K562 (cell line): Measurements from ENCODE around the gene PLAAT3. TPM values are rescaled to one million over a fixed set of nuclear protein-coding genes. Genes with fewer than 3 reads are reported as not detected.
A peak's percentile ranks its signal among the peaks of the same experiment; 100 is the strongest.
"Not testable (repeated sequence)": the region's sequence is repeated elsewhere in the genome, so short reads cannot be mapped to it uniquely, and the experiment has no call there.

Experiments
- ATAC-seq: fragments of 200-7000 bp; cut with Tn5 transposase; 3 replicates; pipeline ENCODE4 v1.9.1; 2020; ENCODE audit warnings: moderate library complexity
- BruUV-seq: library from RNA; stranded (reverse); fragments of 400-500 nt; replicated peaks from 2 replicates; lab custom pipeline; 2021; lab: Mats Ljungman, UMichigan
- CTCF ChIA-PET: fragments of 300-600 bp; formaldehyde crosslinking; extraction: SDS; loops from one replicate; lab custom pipeline; 2021; ENCODE audit warnings: low intra/inter-chr PET ratio; lab: Yijun Ruan, JAX
- POLR2A ChIA-PET: fragments of 300-600, 350-650 bp; sonication (Branson Sonifier 250); formaldehyde crosslinking; extraction: SDS; loops from one replicate; lab custom pipeline; 2021; ENCODE audit warnings: antibody characterized with exemption, inconsistent platforms; lab: Yijun Ruan, JAX
- DNase-seq, 4 experiments: peaks; one replicate each; pipeline versions ENCODE4 v3.0.0 to v3.0.0-alpha.2; 2011 to 2018; ENCODE audit warnings: low spot score in 3 of 4, mixed read lengths in 3 of 4; ENCODE audit errors: extremely low read depth in 1 of 4
- FAIRE-seq: peaks from 2 replicates; lab custom pipeline; 2011; peaks lifted over from hg19 to GRCh38; lab: Jason Lieb, UNC
- H2AFZ ChIP-seq: 2 replicates; pipeline ENCODE4 v1.6.0; 2011; ENCODE audit warnings: low read depth, low read length, control low read depth, inconsistent platforms
- H3K27ac ChIP-seq: fragments of 200-600 bp; 3 replicates; pipeline ENCODE4 v1.8.0; 2011; ENCODE audit warnings: low read depth, mild to moderate bottlenecking, control low read depth, inconsistent platforms, low read length, moderate library complexity, mixed read lengths; ENCODE audit errors: extremely low read depth
- H3K27me3 ChIP-seq, 2 experiments: fragments of 300-600 bp in 1 of 2; 2 replicates in 1 of 2; 3 replicates in 1 of 2; pipeline versions ENCODE4 v1.6.0 to v1.8.0; 2011; ENCODE audit warnings: inconsistent platforms in 2 of 2, low read length in 2 of 2, mild to moderate bottlenecking in 1 of 2, mixed read lengths in 1 of 2, moderate library complexity in 1 of 2; ENCODE audit not compliant: control insufficient read depth in 2 of 2, insufficient read depth in 2 of 2
- H3K36me3 ChIP-seq: fragments of 300-600 bp; 3 replicates; pipeline ENCODE4 v1.8.0; 2011; ENCODE audit warnings: mild to moderate bottlenecking, low read length, inconsistent platforms; ENCODE audit not compliant: control insufficient read depth, insufficient read depth
- H3K4me1 ChIP-seq, 2 experiments: fragments of 200-600 bp in 1 of 2; replicated peaks in 1 of 2; 2 replicates in 1 of 2; 3 replicates in 1 of 2; pipeline versions ENCODE4 v1.5.1 to v1.8.0; 2011; ENCODE audit warnings: inconsistent platforms in 2 of 2, low read length in 2 of 2, mild to moderate bottlenecking in 1 of 2, mixed read lengths in 1 of 2, moderate library complexity in 1 of 2; ENCODE audit not compliant: control insufficient read depth in 2 of 2, insufficient read depth in 2 of 2
- H3K4me2 ChIP-seq: 2 replicates; pipeline ENCODE4 v1.6.1; 2011; ENCODE audit warnings: low read length, control low read depth, inconsistent platforms, mixed read lengths; ENCODE audit not compliant: insufficient read depth
- H3K4me3 ChIP-seq: fragments of 200-600 bp; sonication (generic), shearing (Covaris generic); 2 replicates; pipeline ENCODE4 v1.5.1; 2016; ENCODE audit warnings: control low read depth, inconsistent platforms
- H3K79me2 ChIP-seq: fragments of 200-600 bp; 3 replicates; pipeline ENCODE4 v1.8.0; 2011; ENCODE audit warnings: low read length, inconsistent platforms; ENCODE audit not compliant: control insufficient read depth, insufficient read depth
- H3K9ac ChIP-seq, 2 experiments: 2 replicates each; pipeline versions ENCODE4 v1.6.0 to v1.6.1; 2011; ENCODE audit warnings: low read depth in 2 of 2, low read length in 2 of 2, control low read depth in 1 of 2, inconsistent platforms in 1 of 2, mild to moderate bottlenecking in 1 of 2, mixed read lengths in 1 of 2; ENCODE audit not compliant: insufficient read depth in 1 of 2
- H3K9me1 ChIP-seq: one replicate; pipeline ENCODE4 v1.6.0; 2011; ENCODE audit warnings: inconsistent platforms, mild to moderate bottlenecking, low read length, moderate library complexity; ENCODE audit not compliant: control insufficient read depth, insufficient read depth
- H3K9me3 ChIP-seq: replicated peaks from 2 replicates; pipeline ENCODE4 v1.5.1; 2011; ENCODE audit warnings: low read depth, low read length, inconsistent platforms; ENCODE audit not compliant: control insufficient read depth, insufficient read depth
- H4K20me1 ChIP-seq: replicated peaks from 2 replicates; pipeline ENCODE4 v1.6.1; 2011; ENCODE audit warnings: low read length, inconsistent platforms, mixed read lengths; ENCODE audit not compliant: control insufficient read depth, insufficient read depth
- CHD4 ChIP-seq: fragments of 200-600 bp; sonication (generic); IDR thresholded peaks from 3 replicates; pipeline ENCODE4 v1.6.1; 2012; ENCODE audit warnings: low read depth, mild to moderate bottlenecking, mixed read lengths, low read length, inconsistent platforms; ENCODE audit not compliant: insufficient read depth, insufficient replicate concordance, poor library complexity, severe bottlenecking
- TFE3 ChIP-seq: fragments of 450-650 bp; formaldehyde crosslinking; IDR thresholded peaks from 2 replicates; pipeline ENCODE4 v1.4.0; 2020; ENCODE audit warnings: mild to moderate bottlenecking, mixed read lengths
- TGIF2 ChIP-seq: sonication (generic); formaldehyde crosslinking; IDR thresholded peaks from 2 replicates; pipeline ENCODE4 v1.8.1; 2022; ENCODE audit warnings: mild to moderate bottlenecking, missing genetic modification reagents, moderate library complexity
- ZNF184 ChIP-seq: sonication (generic); formaldehyde crosslinking; IDR thresholded peaks from 2 replicates; pipeline ENCODE4 v1.5.0; 2020; ENCODE audit warnings: missing genetic modification reagents
- WGBS: fragments of 100-300 bp; shearing (Covaris generic); methylation state at CpG from one replicate; pipeline ENCODE4 v1.1.6; 2016; ENCODE audit warnings: low coverage, mixed read lengths; ENCODE audit not compliant: insufficient coverage; ENCODE audit errors: missing lambda C conversion rate; 5-methylcytosine and 5-hydroxymethylcytosine counted together
- in situ Hi-C: fragments of 300-500 bp; cut with MboI; formaldehyde crosslinking; loops from 4 replicates; pipeline ENCODE4 v1.15.0; 2018; ENCODE audit warnings: inconsistent platforms, mixed read lengths
- intact Hi-C: fragments of 100-400 bp; cut with micrococcal nuclease; formaldehyde crosslinking; loops from 2 replicates; pipeline ENCODE4 v1.14.2; 2022
- polyA plus RNA-seq, 8 experiments: library from polyadenylated mRNA; depleted of rRNA in 4 of 8; stranded (reverse) in 5 of 8; unstranded in 3 of 8; fragments of >200 nt; fragmentation: Nextera tagmentation in 2 of 8; fragmentation: Illumina TruSeq in 1 of 8; extraction: Ambion mirVana in 2 of 8; extraction: Trizol in 1 of 8; gene quantifications; 2 replicates each; pipeline versions ENCODE4 v1.2.1 to v1.2.3, GENCODE V29; 2011 to 2014; ENCODE audit warnings: inconsistent platforms in 1 of 8, missing spikeins in 1 of 8
- total RNA-seq, 7 experiments: library from RNA; depleted of rRNA in 6 of 7; stranded (reverse); fragments of >200 nt in 6 of 7; fragmentation: Illumina TruSeq in 2 of 7; extraction: Trizol in 2 of 7; gene quantifications; 2 replicates each; pipeline versions ENCODE4 v1.2.1 to v1.2.3, GENCODE V29; 2011 to 2021; ENCODE audit warnings: low replicate concordance in 1 of 7

Gene PLAAT3
- total and polyA plus RNA-seq, 9 of the 15 experiments (the other 6 are each of a cell fraction or from before 2014, with no cell fraction given): 0.80 to 2.7 (median 1.4) TPM

GRCh38 chr11:63621071-63621470, 6.8 kb upstream of the PLAAT3 start:
- Histone ChIP-seq H2AFZ (no peak overlapping the region), H3K9ac (peak overlapping the region in 1 of 2 experiments; percentile 7; a peak in 1 of 4 replicates), H3K9me1 (no peaks in the 10 kb centered on the region), H3K4me1 (peaks cover 9 to 10% of the 10 kb centered on the region in 2 experiments; a peak in 3 of 5 replicates), H3K27me3 (no peaks in the 10 kb centered on the region), H3K4me2 (no peak overlapping the region), H3K36me3 (no peaks in the 10 kb centered on the region), H3K27ac (no peak overlapping the region), H3K4me3 (no peak overlapping the region), H3K9me3 (no peaks in the 10 kb centered on the region), H3K79me2 (no peaks in the 10 kb centered on the region), H4K20me1 (no peaks in the 10 kb centered on the region)
- DNase-seq (no peak), FAIRE-seq (no peak), ATAC-seq (no peak)
- ChIA-PET POLR2A (no interaction called here), CTCF (interaction anchor here (0.7 kb wide), 1 partner anchor 141 kb away, joined by 4 read pairs; no protein-coding TSS in a partner anchor)
- BruUV-seq: no TSS peak
- in situ Hi-C loops: no loop called here
- WGBS: 30% methylated on average over 1 of the region's 1 CpG
- TF ChIP-seq CHD4 (no peak), ZNF184 (CRISPR knock-in tag) (0 out of 2 replicates have a peak, but pooled peaks have one; percentile 50)
- intact Hi-C loops: no loop called here

- H3K9me1 ChIP-seq: no peaks in the 10 kb centered on the region
- H3K9ac ChIP-seq: no peak overlapping the region
- no peaks in the 10 kb centered on the region for H4K20me1 ChIP-seq
- ChIA-PET CTCF (no interaction called here), POLR2A (interaction anchor here (1.2 kb wide), 1 partner anchor 8 kb away, joined by 3 read pairs; no protein-coding TSS in a partner anchor)
- peaks cover 4 to 6% of the 10 kb centered on the region in 2 experiments; a peak in 3 of 5 replicates for H3K4me1 ChIP-seq
- no peak for ATAC-seq
- no peak for DNase-seq
- no peak for TF ChIP-seq TGIF2
- peak; percentile 40; the same call in 1 of the 2 replicates for TF ChIP-seq TFE3 (CRISPR knock-in tag)
- 9% methylated on average over 6 of the region's 6 CpGs for WGBS
- no peak overlapping the region for H3K4me3 ChIP-seq
- H2AFZ ChIP-seq: no peak overlapping the region
- intact Hi-C loops: no loop called here
- H3K9me3 ChIP-seq: no peaks in the 10 kb centered on the region
- no peaks in the 10 kb centered on the region for H3K79me2 ChIP-seq
- no peak overlapping the region for H3K4me2 ChIP-seq
- no peaks in the 10 kb centered on the region for H3K27me3 ChIP-seq
- FAIRE-seq: no peak
- H3K36me3 ChIP-seq: no peaks in the 10 kb centered on the region
- no peak overlapping the region for H3K27ac ChIP-seq
- BruUV-seq: no TSS peak
- in situ Hi-C loops: no loop called here
Observed at GRCh38 chr11:63619967-63620366, 5.7 kb upstream of the PLAAT3 start.

- ATAC-seq, intact Hi-C loops: not testable (repeated sequence)
- POLR2A ChIA-PET: interaction anchor here (0.6 kb wide), 1 partner anchor 31 kb away, joined by 3 read pairs; no protein-coding TSS in a partner anchor
Observed at GRCh38 chr11:63617686-63618085, 3.5 kb upstream of the PLAAT3 start.

More at GRCh38 chr11:63617686-63618085, 3.5 kb upstream of the PLAAT3 start:
- CTCF ChIA-PET, DNase-seq, H3K27me3 ChIP-seq, H3K36me3 ChIP-seq, H3K9ac ChIP-seq, FAIRE-seq, H3K9me3 ChIP-seq, H3K79me2 ChIP-seq, H3K27ac ChIP-seq, H4K20me1 ChIP-seq, H3K9me1 ChIP-seq, H2AFZ ChIP-seq, H3K4me2 ChIP-seq, in situ Hi-C loops, H3K4me3 ChIP-seq, BruUV-seq: not testable (repeated sequence)
- H3K4me1 ChIP-seq: peaks cover 0 to 15% of the 10 kb centered on the region in 2 experiments; a peak in 3 of 5 replicates
- WGBS: 58% methylated on average over 4 of the region's 5 CpGs
